Measurements from ENCODE around the gene SOX15. TPM values are rescaled to one million over a fixed set of nuclear protein-coding genes. Genes with fewer than 3 reads are reported as not detected.

The SOX15 gene
- total and polyA plus RNA-seq, 10 of the 15 experiments (the other 5 are each of a cell fraction or from before 2014, with no cell fraction given), result 0.06 to 0.53 (median 0.16) TPM; not detected in 2

DNA sequence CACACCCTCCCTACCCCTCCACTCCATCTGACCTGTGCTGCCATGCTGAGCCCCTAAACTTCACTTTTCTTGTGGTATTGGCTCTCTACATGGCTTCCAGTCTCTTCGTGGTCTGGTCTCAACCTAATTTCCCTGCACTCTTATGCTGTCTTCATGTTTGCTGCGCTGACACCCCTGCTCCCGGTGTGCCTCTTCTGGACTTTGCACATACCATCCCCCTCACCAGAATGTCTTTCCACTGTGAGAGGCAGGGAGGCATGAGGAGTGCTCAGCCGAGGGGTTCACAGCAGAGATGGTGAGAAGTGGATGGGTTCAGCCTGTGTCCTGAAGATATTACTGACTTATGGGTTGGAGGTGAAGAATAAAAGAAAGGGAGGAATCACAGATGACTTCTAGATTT lies 38.5 kb downstream of the SOX15 start:
- RAD21 ChIA-PET (ENCODE audit: unreplicated experiment), result interaction anchor here (1.2 to 1.6 kb wide), 3 partner anchors 9 to 136 kb away, joined by 5 to 7 read pairs (median 7); partner anchors contain the start of gene TP53
- TF ChIP-seq RUNX3 (IDR thresholded peaks at IDR 0.05; ENCODE audit: low read length) (no peak), RAD51 (IDR thresholded peaks at IDR 0.05) (no peak), CHD1 (IDR thresholded peaks at IDR 0.05; ENCODE audit: low read depth, low read length) (no peak), JUNB (IDR thresholded peaks at IDR 0.05) (no peak), ATF7 (IDR thresholded peaks at IDR 0.05; ENCODE audit: low read depth) (no peak), DPF2 (IDR thresholded peaks at IDR 0.05) (no peak), IRF4 (IDR thresholded peaks at IDR 0.05; ENCODE audit: low read depth, low read length) (no peak), ZNF274 (IDR thresholded peaks at IDR 0.05; ENCODE audit: insufficient read depth, insufficient read length) (no peak)
- TF ChIP-seq, protein P1, sequence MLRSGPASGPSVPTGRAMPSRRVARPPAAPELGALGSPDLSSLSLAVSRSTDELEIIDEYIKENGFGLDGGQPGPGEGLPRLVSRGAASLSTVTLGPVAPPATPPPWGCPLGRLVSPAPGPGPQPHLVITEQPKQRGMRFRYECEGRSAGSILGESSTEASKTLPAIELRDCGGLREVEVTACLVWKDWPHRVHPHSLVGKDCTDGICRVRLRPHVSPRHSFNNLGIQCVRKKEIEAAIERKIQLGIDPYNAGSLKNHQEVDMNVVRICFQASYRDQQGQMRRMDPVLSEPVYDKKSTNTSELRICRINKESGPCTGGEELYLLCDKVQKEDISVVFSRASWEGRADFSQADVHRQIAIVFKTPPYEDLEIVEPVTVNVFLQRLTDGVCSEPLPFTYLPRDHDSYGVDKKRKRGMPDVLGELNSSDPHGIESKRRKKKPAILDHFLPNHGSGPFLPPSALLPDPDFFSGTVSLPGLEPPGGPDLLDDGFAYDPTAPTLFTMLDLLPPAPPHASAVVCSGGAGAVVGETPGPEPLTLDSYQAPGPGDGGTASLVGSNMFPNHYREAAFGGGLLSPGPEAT (IDR thresholded peaks at IDR 0.05; ENCODE audit: low read depth), result no peak
- TF ChIP-seq, protein P2, sequence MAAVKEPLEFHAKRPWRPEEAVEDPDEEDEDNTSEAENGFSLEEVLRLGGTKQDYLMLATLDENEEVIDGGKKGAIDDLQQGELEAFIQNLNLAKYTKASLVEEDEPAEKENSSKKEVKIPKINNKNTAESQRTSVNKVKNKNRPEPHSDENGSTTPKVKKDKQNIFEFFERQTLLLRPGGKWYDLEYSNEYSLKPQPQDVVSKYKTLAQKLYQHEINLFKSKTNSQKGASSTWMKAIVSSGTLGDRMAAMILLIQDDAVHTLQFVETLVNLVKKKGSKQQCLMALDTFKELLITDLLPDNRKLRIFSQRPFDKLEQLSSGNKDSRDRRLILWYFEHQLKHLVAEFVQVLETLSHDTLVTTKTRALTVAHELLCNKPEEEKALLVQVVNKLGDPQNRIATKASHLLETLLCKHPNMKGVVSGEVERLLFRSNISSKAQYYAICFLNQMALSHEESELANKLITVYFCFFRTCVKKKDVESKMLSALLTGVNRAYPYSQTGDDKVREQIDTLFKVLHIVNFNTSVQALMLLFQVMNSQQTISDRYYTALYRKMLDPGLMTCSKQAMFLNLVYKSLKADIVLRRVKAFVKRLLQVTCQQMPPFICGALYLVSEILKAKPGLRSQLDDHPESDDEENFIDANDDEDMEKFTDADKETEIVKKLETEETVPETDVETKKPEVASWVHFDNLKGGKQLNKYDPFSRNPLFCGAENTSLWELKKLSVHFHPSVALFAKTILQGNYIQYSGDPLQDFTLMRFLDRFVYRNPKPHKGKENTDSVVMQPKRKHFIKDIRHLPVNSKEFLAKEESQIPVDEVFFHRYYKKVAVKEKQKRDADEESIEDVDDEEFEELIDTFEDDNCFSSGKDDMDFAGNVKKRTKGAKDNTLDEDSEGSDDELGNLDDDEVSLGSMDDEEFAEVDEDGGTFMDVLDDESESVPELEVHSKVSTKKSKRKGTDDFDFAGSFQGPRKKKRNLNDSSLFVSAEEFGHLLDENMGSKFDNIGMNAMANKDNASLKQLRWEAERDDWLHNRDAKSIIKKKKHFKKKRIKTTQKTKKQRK (IDR thresholded peaks at IDR 0.05; ENCODE audit: low read depth, low read length), result no peak
- TF ChIP-seq, protein P3, sequence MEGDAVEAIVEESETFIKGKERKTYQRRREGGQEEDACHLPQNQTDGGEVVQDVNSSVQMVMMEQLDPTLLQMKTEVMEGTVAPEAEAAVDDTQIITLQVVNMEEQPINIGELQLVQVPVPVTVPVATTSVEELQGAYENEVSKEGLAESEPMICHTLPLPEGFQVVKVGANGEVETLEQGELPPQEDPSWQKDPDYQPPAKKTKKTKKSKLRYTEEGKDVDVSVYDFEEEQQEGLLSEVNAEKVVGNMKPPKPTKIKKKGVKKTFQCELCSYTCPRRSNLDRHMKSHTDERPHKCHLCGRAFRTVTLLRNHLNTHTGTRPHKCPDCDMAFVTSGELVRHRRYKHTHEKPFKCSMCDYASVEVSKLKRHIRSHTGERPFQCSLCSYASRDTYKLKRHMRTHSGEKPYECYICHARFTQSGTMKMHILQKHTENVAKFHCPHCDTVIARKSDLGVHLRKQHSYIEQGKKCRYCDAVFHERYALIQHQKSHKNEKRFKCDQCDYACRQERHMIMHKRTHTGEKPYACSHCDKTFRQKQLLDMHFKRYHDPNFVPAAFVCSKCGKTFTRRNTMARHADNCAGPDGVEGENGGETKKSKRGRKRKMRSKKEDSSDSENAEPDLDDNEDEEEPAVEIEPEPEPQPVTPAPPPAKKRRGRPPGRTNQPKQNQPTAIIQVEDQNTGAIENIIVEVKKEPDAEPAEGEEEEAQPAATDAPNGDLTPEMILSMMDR (IDR thresholded peaks at IDR 0.05 in 2 of 3, conservative IDR thresholded peaks at IDR 0.05 in 1 of 3; ENCODE audit: control insufficient read depth in 2 of 3, extremely low read depth in 1 of 3, insufficient read depth in 1 of 3, low read depth in 3 of 3, low read length in 3 of 3), result no peak
- Histone ChIP-seq H3K79me2 (ENCODE audit: control insufficient read depth, insufficient read depth, low read length) (no peaks in the 10 kb centered on the region), H3K4me1 (ENCODE audit: control insufficient read depth, insufficient read depth, low read length) (peaks cover 29% of the 10 kb centered on the region), H3K4me3 (no peak overlapping the region), H3K27ac (ENCODE audit: control insufficient read depth, insufficient read depth) (no peak overlapping the region), H3K36me3 (ENCODE audit: control insufficient read depth in 2 of 2, insufficient read depth in 2 of 2, low read length in 1 of 2) (no peaks in the 10 kb centered on the region), H4K20me1 (ENCODE audit: control insufficient read depth, insufficient read depth) (no peaks in the 10 kb centered on the region), H3K9me3 (replicated peaks; ENCODE audit: control insufficient read depth, insufficient read depth, low read length) (no peaks in the 10 kb centered on the region), H3K4me2 (ENCODE audit: control insufficient read depth, insufficient read depth) (no peak overlapping the region), H3K9ac (ENCODE audit: control insufficient read depth, insufficient read depth, low read length) (no peak overlapping the region), H2AFZ (ENCODE audit: control insufficient read depth, low read depth, low read length) (no peak overlapping the region), H3K27me3 (replicated peaks in 1 of 2; ENCODE audit: control insufficient read depth in 2 of 2, insufficient read depth in 2 of 2, low read length in 1 of 2) (no peaks in the 10 kb centered on the region; a peak in 1 of 4 replicates)
- intact Hi-C loops (cut with micrococcal nuclease; ENCODE audit: unreplicated experiment), result no loop called here
- DNase-seq (ENCODE audit: low read depth, low spot score), result no peak
- ATAC-seq, result no peak
- FAIRE-seq, result no peak
- SMC1A ChIA-PET (ENCODE audit: uncharacterized antibody, unreplicated experiment), result interaction anchor here (1.2 to 1.6 kb wide), 4 partner anchors 10 to 38 kb away, joined by 3 to 6 read pairs (median 4); partner anchors contain the start of gene SENP3
- POLR2A ChIA-PET, result interaction anchor here (1.0 to 1.5 kb wide), 2 partner anchors 11 to 20 kb away, joined by 3 to 5 read pairs; partner anchors contain the start of gene SENP3
- CTCF ChIA-PET, result interaction anchor here (2.0 to 2.5 kb wide), 2 partner anchors 9 to 36 kb away, joined by 12 to 20 read pairs; partner anchors contain the start of gene SENP3
- BruUV-seq (replicated peaks), result no TSS peak
- in situ Hi-C loops (cut with MboI), result loop anchor here (25.0 kb wide), 1 partner anchor 514 kb away; the partner anchor contains the start of genes SLC16A11 and SLC16A13
- 72% methylated on average over 4 of the region's 4 CpGs for WGBS (ENCODE audit: insufficient coverage, insufficient replicate concordance, low lambda C conversion rate, missing lambda C conversion rate)
